Stimulated activated CD4-positive, alpha-beta T cell treated with anti-CD3 and anti-CD28 coated beads, Interleukin-1b, Interleukin-23, amount 100 ng/mL, for 1 hour (primary cell): ENCODE data around the gene ADAP2.
A peak's percentile ranks its signal among the peaks of the same experiment; 100 is the strongest.
"Not testable (repeated sequence)": the region's sequence is repeated elsewhere in the genome, so short reads cannot be mapped to it uniquely, and the experiment has no call there.

Source experiments
- DNase-seq, 2 donors: peaks; one replicate each; pipeline ENCODE4 v3.0.0-alpha.2; 2020; ENCODE audit warnings: low read depth in 2 of 2

The ADAP2 gene, protein sequence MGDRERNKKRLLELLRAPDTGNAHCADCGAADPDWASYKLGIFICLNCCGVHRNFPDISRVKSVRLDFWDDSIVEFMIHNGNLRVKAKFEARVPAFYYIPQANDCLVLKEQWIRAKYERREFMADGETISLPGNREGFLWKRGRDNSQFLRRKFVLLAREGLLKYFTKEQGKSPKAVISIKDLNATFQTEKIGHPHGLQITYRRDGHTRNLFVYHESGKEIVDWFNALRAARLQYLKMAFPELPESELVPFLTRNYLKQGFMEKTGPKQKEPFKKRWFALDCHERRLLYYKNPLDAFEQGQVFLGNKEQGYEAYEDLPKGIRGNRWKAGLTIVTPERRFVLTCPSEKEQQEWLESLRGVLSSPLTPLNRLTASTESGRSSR

GRCh38 chr17:30921544-30922196 lies at the start of gene ADAP2:
ADAP2 (plus strand) TSS chr17:30921945; CDS start chr17:30922015, 70 bp downstream.
- DNase-seq = no peak

GRCh38 chr17:30886187-30886586 lies 35.6 kb upstream of the ADAP2 start:
- no peak for DNase-seq

GRCh38 chr17:30894236-30894635 lies 27.5 kb upstream of the ADAP2 start:
- no peak for DNase-seq

GRCh38 chr17:30897311-30897710 lies 24.4 kb upstream of the ADAP2 start:
- no peak for DNase-seq

GRCh38 chr17:30905742-30906100 lies 16.0 kb upstream of the ADAP2 start:
- no peak for DNase-seq

DNA sequence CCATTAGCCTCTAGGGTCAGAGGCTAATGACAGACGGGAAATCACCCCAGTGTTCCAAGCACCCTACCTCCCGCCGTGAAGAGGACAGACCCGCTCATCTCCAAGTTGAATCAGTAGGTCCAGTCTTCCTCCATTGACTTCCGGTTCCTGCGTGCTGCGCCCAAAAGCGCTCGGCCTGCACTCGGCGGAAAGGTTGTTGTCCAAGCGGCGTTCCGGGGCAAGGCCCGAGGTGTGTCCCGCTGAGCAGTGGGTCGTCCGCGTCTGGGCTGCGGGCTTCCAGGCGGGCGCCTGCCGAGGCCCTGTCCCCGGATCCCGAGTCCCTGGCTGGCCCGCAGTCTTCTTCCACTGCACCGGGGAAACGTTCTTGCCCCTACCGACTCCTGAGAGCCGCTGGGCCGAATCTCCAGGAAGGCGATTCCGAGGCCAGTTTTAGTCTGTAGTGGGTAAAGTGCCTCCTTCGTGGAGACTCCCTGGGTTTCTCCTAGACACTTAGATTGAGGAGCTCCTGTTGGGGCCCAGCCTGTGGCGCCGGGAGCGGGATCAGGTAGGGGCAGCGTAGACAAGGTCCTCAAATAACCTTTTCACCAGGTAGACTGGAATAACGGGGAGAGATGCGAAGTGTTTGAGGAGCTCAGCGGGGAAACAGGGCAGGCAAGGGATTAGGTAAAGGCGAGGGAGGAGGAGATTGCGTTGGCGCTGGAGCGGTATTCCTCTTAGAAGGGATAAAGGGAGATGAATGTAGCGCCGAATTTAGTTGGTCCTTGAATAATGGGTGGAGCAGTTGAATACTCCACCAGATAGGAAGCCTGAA lies 15.4 kb upstream of the ADAP2 start, which contains the start of gene TEFM:
TSS of gene TEFM (minus strand) at position 138 of the 811 bp plus-strand sequence. CDS start at position 98, 40 bp downstream.
- peak; percentile 63 to 77 for DNase-seq

DNA sequence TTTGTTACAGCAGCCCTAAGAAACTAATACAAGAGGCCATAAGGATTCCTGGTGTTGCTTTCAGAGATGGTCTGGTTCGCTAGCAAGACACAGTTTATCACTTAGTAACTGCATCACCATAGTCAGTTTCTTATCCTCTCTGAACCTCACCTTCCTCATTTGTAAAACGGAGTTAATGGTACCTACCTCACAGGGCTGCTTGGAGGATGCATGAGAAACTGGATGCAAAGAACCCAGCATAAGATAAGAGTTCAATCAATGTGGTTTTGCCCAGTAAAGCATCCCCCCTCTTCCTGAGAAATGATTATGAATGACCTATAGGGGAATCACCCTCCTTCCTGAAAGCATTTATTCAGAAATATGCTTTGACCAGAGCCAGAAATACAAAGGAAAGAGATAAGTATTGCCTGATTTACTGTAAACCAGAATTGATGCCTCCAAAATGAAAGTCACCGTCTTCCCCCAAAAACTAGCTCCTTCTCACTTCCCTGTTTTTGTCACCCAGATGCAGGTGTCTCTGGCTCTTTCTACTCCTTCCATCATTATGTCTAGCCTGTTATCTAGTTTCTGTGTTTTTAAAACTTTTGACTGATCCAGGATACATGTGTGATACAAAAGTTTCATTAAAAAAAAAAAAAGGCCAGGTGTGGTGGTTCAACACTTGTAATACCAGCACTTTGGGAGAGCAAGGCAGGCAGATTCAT lies 12.9 kb upstream of the ADAP2 start:
- DNase-seq = no peak

- not testable (repeated sequence) for DNase-seq
Measured at GRCh38 chr17:30910151-30910550, 11.6 kb upstream of the ADAP2 start.

DNA sequence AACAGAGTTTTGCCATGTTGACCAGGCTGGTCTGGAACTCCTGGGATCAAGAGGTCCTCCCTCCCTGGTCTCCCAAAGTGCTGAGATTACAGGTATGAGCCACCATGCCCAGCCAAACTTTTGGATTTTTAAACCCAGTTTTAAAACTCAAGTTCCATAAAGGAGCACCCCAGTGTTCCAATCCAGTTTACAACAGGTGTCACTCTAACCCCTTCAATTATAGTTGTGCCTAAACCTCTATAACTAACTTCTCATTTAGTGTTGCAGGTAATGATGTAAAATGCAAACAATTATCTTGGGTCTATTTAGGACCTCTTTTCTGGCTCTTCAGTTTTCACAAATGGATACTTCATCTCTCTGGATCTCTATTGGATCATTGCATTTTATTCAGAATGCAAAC lies 7.8 kb upstream of the ADAP2 start:
- no peak for DNase-seq

DNA sequence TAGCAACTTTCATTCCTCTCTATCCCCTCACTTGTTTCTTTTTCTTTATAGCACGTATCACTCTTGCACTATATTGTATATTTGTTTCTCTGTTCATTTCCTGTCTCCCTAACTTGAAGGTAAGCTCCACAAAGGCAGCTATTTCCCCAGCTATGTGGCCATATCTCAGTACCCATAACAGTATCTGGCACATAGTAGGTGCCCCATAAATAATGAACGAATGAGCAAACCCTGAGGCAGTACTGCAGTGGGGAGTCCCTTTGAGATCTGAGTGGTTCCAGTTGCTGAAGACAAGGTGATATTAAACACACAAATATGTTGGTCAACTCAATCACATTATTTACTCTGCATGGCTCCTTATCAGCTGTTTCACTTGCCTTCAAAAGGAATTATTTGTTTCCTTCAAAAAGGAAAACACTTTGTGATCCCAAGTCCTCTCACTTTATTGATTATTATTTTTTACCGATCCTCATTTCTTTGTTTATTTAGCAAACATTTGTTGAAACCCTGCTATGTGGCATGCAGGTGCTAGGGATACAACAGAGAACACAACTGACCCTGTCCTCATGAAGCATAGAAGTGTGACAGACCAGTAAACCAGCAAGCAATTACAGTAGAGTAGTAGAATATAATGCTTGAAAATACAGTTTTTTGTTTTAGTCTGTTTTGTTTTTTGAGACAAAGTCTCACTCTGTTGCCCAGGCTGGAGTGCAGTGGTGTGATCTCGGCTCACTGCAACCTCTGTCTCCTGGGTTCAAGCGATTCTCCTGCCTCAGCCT lies 5.7 kb upstream of the ADAP2 start:
- no peak for DNase-seq

- no peak for DNase-seq
Measured at GRCh38 chr17:30917050-30917449, 4.7 kb upstream of the ADAP2 start.

DNA sequence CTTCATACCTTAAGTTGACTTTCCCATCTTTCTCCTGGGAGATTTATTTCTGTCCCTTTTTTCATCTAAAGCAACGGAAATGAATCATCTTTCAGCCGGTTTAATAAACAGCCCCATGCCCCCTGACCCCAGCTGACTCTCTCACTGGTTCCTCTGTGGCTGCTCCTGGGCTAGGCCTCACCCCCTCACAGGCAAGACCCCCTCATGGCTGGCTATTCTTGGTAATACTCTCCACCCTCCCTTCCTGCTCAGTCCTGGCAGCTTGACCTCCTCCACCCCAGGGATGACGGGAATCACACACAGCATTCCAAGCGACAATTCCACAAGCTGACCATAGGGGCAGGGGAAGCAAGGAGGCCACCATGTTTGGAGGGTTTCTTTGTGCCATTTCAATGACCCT lies 1.5 kb upstream of the ADAP2 start:
- DNase-seq = no peak

DNA sequence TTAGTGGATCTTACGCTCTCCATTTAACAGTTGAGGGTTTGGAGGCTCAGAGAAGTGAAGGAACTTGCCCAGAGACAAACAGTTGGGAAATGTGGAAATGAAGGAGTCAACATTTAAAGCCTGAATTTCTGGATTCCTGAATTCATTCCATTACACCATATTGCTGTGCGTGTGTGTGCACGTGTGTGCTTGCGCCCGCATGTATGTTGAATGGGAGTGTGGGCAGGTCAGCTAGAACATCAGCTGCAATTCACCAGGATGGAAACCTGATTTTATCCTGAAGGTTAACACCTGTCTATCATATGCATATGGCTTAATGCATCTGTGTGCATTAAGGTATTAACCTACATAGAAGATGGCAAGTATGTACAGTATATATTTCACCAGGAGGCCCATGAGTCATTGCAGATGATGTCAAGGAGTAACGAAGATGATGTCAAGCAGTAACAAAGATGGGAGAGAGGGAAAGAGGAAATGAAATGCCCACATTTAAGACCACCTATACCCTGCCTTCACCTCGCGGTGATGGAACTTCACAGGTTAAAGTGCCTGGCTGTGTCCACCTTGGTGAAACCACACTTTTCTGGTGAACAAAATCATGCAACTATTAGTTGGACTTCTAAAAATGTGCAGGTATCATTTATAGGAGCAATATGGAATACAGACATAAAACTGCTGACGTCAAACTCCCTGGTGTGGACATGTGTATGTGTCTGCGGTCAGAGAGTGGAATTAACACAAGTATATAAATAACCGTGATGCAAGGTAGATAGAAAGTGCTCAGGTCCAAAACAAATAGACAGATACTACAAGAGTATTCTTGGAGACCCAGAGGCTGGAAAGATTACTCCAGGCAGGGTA lies 832 bp upstream of the ADAP2 start:
- no peak for DNase-seq

GRCh38 chr17:30922235-30923030 lies 688 bp downstream of the ADAP2 start:
- no peak for DNase-seq

- no peak for DNase-seq
Measured at GRCh38 chr17:30924341-30924740, 2.6 kb downstream of the ADAP2 start.

GRCh38 chr17:30926516-30926915 lies 4.8 kb downstream of the ADAP2 start:
- no peak for DNase-seq

- no peak for DNase-seq
Measured at GRCh38 chr17:30927756-30928155, 6.0 kb downstream of the ADAP2 start.

DNA sequence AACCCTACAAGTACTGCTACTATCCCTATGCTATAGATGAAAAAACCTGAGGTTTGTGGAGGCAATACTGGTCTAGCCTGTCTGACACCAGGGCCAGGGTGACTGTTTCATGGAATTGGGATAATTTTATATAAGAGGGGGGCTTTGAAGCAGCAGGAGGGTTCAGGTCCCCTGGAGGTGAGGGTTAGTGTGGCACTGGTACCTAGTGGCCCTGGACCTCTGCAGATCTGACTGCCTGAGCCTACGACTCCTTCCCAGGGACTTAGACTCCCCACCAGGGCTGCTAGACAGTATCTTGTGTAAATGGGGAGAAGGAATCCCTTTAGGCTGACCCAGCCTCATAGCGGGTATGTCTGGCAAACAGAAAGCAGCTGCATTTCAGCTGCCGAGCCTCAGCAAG lies 6.8 kb downstream of the ADAP2 start:
- no peak for DNase-seq

DNA sequence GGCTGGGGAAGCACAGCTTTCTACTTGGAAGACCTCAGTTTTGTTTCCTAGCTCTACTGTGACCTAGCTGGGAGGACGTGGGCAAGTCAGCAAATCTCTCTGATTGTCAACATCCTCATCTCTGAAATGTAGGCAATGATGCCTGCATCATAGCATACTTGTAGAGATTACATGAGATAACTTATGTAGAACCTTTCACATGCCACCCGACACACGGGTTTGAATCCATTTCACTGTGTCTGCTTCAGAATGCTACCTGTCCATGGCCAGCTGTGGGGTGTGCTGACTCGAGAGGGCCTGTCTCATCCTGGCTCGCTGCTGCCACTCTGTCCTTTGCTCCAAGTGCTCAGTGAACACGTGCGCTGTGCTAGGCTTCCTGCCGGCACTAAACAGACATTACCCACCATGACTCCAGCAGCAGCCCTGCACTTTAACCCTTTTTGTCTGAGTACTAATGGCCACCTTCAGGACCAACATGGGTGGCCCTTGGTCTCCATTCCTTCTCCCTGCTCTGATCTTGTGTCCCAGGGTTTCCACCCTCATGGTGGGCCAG lies 7.4 kb downstream of the ADAP2 start:
- no peak for DNase-seq
